Measurements from ENCODE around the gene CLK3.

The CLK3 gene

GRCh38 chr15:74603789-74604705, 11.6 kb upstream of the CLK3 start:
- FAIRE-seq, result no peak

GRCh38 chr15:74604983-74605794, 10.4 kb upstream of the CLK3 start:
- no peak for FAIRE-seq

- FAIRE-seq, result no peak
Measured at GRCh38 chr15:74605795-74606150, 9.9 kb upstream of the CLK3 start.

- FAIRE-seq, result no peak
Measured at GRCh38 chr15:74608786-74609185, 6.8 kb upstream of the CLK3 start.

GRCh38 chr15:74609938-74610301, 5.7 kb upstream of the CLK3 start:
- no peak for FAIRE-seq

- FAIRE-seq, result no peak
Measured at GRCh38 chr15:74610302-74610951, 5.2 kb upstream of the CLK3 start.

GRCh38 chr15:74611341-74611740, 4.3 kb upstream of the CLK3 start:
- no peak for FAIRE-seq

- FAIRE-seq, result no peak
Measured at GRCh38 chr15:74611834-74612233, 3.8 kb upstream of the CLK3 start.

- FAIRE-seq, result no peak
Measured at GRCh38 chr15:74612677-74613076, 3.0 kb upstream of the CLK3 start.

GRCh38 chr15:74613089-74613952, 2.3 kb upstream of the CLK3 start:
- no peak for FAIRE-seq

- no peak for FAIRE-seq
Measured at GRCh38 chr15:74613953-74614743, 1.5 kb upstream of the CLK3 start.

- no peak for FAIRE-seq
Measured at GRCh38 chr15:74614744-74615507, 710 bp upstream of the CLK3 start.

GRCh38 chr15:74616366-74616939, 817 bp downstream of the CLK3 start:
- FAIRE-seq, result no peak

GRCh38 chr15:74616996-74617395, 1.4 kb downstream of the CLK3 start:
- FAIRE-seq, result no peak

GRCh38 chr15:74618841-74619596, 3.4 kb downstream of the CLK3 start:
- FAIRE-seq, result no peak

- no peak for FAIRE-seq
Measured at GRCh38 chr15:74619916-74620635, 4.4 kb downstream of the CLK3 start.

- no peak for FAIRE-seq
Measured at GRCh38 chr15:74620636-74621545, 5.3 kb downstream of the CLK3 start.

GRCh38 chr15:74621546-74621920, 5.9 kb downstream of the CLK3 start:
- FAIRE-seq, result no peak

Measured in islet of Langerhans (tissue), 1 donor.